Measurements from ENCODE around the gene ARHGEF12. TPM values are rescaled to one million over a fixed set of nuclear protein-coding genes. Genes with fewer than 3 reads are reported as not detected.

ARHGEF12 gene
- total and polyA plus RNA-seq, 2 donors (not counting 1 experiment from before 2014, with no cell fraction given), result 2.0 to 21.6 TPM

DNA sequence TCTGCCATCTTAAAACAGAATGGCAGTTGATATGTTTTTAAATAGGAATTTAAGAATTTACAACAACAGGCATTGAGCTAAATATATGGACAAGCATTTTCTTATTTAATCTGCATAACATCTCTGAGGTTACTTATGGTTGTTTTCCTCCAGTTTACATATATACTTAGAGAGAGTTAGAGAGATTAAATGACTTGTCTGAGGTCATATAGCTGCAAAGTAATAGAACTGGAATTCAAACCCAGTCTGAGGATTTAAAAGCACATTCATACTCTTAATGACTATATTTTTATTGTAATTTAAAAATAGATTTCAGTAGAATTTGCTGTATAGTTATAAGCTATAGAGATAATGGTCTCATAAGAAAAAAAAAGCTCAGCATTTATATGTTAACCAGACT, 93.9 kb downstream of the ARHGEF12 start:
- intact Hi-C loops (cut with micrococcal nuclease), result no loop called here
- CTCF ChIA-PET, result no interaction called here

DNA sequence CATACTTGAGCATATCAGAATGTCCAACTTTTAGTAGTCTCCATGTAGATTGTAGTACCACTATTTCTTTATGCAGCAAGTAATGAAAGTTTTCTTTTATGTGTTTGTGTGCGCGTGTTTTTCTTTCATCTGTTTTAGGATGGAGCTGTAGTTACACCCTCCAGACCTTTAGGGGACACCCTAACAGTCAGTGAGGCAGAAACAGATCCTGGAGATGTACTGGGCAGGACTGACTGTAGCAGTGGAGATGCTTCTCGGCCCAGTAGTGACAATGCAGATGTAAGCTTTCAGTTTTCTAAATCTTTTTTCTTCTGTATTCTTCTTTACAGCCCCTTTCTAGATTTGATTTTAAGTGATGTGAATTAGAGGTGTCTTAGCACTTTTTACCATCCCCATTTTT, 95.4 kb downstream of the ARHGEF12 start:
- POLR2A ChIA-PET, result no interaction called here
- Histone ChIP-seq H3K9ac (ENCODE audit: low read length) (no peak overlapping the region), H3K36me3 (replicated peaks in 1 of 2; ENCODE audit: control extremely low read depth in 1 of 2, control insufficient read depth in 1 of 2, extremely low read depth in 1 of 2, insufficient read depth in 2 of 2, low read length in 1 of 2) (peaks cover 0 to 7% of the 10 kb centered on the region in 2 experiments), H3K27me3 (replicated peaks in 1 of 4; ENCODE audit: control extremely low read depth in 1 of 4, control insufficient read depth in 3 of 4, insufficient read depth in 4 of 4, low read length in 3 of 4) (no peaks in the 10 kb centered on the region), H4K20me1 (ENCODE audit: control insufficient read depth, insufficient read depth, low read length, poor library complexity, severe bottlenecking) (no peaks in the 10 kb centered on the region), H3K4me2 (replicated peaks; ENCODE audit: low read depth, low read length, poor library complexity, severe bottlenecking) (no peak overlapping the region), H3K9me3 (ENCODE audit: control extremely low read depth in 1 of 3, control insufficient read depth in 2 of 3, insufficient read depth in 1 of 3, low read length in 2 of 3) (no peaks in the 10 kb centered on the region), H3K4me3 (ENCODE audit: control extremely low read depth in 1 of 5, extremely low read depth in 1 of 5, insufficient read depth in 1 of 5, low read depth in 2 of 5, low read length in 4 of 5) (no peak overlapping the region), H2AFZ (ENCODE audit: insufficient read depth, low read depth, low read length, poor library complexity, severe bottlenecking) (no peak overlapping the region), H3K4me1 (ENCODE audit: control insufficient read depth in 2 of 2, insufficient read depth in 2 of 2, low read length in 2 of 2) (no peaks in the 10 kb centered on the region), H3K79me2 (ENCODE audit: control insufficient read depth, insufficient read depth, low read length) (no peaks in the 10 kb centered on the region), H3K27ac (ENCODE audit: low read length in 2 of 2) (no peak overlapping the region)
- peaks cover 3% of the 10 kb centered on the region for H3K4me1 Mint-ChIP-seq
- WGBS (ENCODE audit: insufficient coverage), result no CpG with 5 or more reads among the region's 3 CpGs
- peak overlapping the region; percentile 7 for H3K27ac Mint-ChIP-seq
- intact Hi-C loops (cut with micrococcal nuclease), result no loop called here
- DNase-seq, result no peak
- H3K27me3 Mint-ChIP-seq, result no peaks in the 10 kb centered on the region
- no peaks in the 10 kb centered on the region for H3K9me3 Mint-ChIP-seq (ENCODE audit: insufficient read depth)
- H3K4me3 Mint-ChIP-seq, result no peak overlapping the region
- CTCF ChIA-PET, result interaction anchor here (0.7 kb wide), 1 partner anchor 81 kb away, joined by 3 read pairs; no protein-coding TSS in a partner anchor
- TF ChIP-seq EZH2 (IDR thresholded peaks at IDR 0.05; ENCODE audit: borderline replicate concordance, insufficient read depth, low read depth, low read length, poor library complexity, severe bottlenecking), result no peak
- TF ChIP-seq, protein P1, sequence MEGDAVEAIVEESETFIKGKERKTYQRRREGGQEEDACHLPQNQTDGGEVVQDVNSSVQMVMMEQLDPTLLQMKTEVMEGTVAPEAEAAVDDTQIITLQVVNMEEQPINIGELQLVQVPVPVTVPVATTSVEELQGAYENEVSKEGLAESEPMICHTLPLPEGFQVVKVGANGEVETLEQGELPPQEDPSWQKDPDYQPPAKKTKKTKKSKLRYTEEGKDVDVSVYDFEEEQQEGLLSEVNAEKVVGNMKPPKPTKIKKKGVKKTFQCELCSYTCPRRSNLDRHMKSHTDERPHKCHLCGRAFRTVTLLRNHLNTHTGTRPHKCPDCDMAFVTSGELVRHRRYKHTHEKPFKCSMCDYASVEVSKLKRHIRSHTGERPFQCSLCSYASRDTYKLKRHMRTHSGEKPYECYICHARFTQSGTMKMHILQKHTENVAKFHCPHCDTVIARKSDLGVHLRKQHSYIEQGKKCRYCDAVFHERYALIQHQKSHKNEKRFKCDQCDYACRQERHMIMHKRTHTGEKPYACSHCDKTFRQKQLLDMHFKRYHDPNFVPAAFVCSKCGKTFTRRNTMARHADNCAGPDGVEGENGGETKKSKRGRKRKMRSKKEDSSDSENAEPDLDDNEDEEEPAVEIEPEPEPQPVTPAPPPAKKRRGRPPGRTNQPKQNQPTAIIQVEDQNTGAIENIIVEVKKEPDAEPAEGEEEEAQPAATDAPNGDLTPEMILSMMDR (IDR thresholded peaks at IDR 0.05), result no peak
- no peak for ATAC-seq (ENCODE audit: low read depth)

More for the DNA sequence above, 93.9 kb downstream of the ARHGEF12 start:
- Histone ChIP-seq H3K9ac (ENCODE audit: low read length) (no peak overlapping the region), H3K4me1 (ENCODE audit: control insufficient read depth in 2 of 2, insufficient read depth in 2 of 2, low read length in 2 of 2) (peaks cover 3 to 4% of the 10 kb centered on the region in 2 donors), H3K79me2 (ENCODE audit: control insufficient read depth, insufficient read depth, low read length) (no peaks in the 10 kb centered on the region), H2AFZ (ENCODE audit: insufficient read depth, low read depth, low read length, poor library complexity, severe bottlenecking) (no peak overlapping the region), H3K4me3 (ENCODE audit: control extremely low read depth in 1 of 5, extremely low read depth in 1 of 5, insufficient read depth in 1 of 5, low read depth in 2 of 5, low read length in 4 of 5) (no peak overlapping the region), H3K9me3 (ENCODE audit: control extremely low read depth in 1 of 3, control insufficient read depth in 2 of 3, insufficient read depth in 1 of 3, low read length in 2 of 3) (no peaks in the 10 kb centered on the region), H3K36me3 (replicated peaks in 1 of 2; ENCODE audit: control extremely low read depth in 1 of 2, control insufficient read depth in 1 of 2, extremely low read depth in 1 of 2, insufficient read depth in 2 of 2, low read length in 1 of 2) (peaks cover 0 to 7% of the 10 kb centered on the region in 2 experiments), H3K27me3 (replicated peaks in 1 of 4; ENCODE audit: control extremely low read depth in 1 of 4, control insufficient read depth in 3 of 4, insufficient read depth in 4 of 4, low read length in 3 of 4) (no peaks in the 10 kb centered on the region), H4K20me1 (ENCODE audit: control insufficient read depth, insufficient read depth, low read length, poor library complexity, severe bottlenecking) (no peaks in the 10 kb centered on the region), H3K4me2 (replicated peaks; ENCODE audit: low read depth, low read length, poor library complexity, severe bottlenecking) (no peak overlapping the region), H3K27ac (ENCODE audit: low read length in 2 of 2) (no peak overlapping the region)
- POLR2A ChIA-PET, result no interaction called here
- H3K9me3 Mint-ChIP-seq (ENCODE audit: insufficient read depth), result no peaks in the 10 kb centered on the region
- TF ChIP-seq, protein P1 (IDR thresholded peaks at IDR 0.05), result no peak
- TF ChIP-seq EZH2 (IDR thresholded peaks at IDR 0.05; ENCODE audit: borderline replicate concordance, insufficient read depth, low read depth, low read length, poor library complexity, severe bottlenecking), result no peak
- no peak for DNase-seq
- ATAC-seq (ENCODE audit: low read depth), result no peak
- H3K27me3 Mint-ChIP-seq, result no peaks in the 10 kb centered on the region
- no peak overlapping the region for H3K27ac Mint-ChIP-seq
- H3K4me3 Mint-ChIP-seq, result no peak overlapping the region
- H3K4me1 Mint-ChIP-seq, result peaks cover 9% of the 10 kb centered on the region
